Stimulated activated CD4-positive, alpha-beta T cell treated with anti-CD3 and anti-CD28 coated beads, Interleukin-15, amount 100 ng/mL, for 1 hour (primary cell): Measurements from ENCODE around the gene ACSF2.

Experiments used
- DNase-seq, 2 donors: peaks; one replicate each; pipeline ENCODE4 v3.0.0-alpha.2; 2020; ENCODE audit warnings: low read depth in 1 of 2, low spot score in 1 of 2

ACSF2 gene

GRCh38 chr17:50521514-50521913 lies 95.5 kb downstream of the ACSF2 start:
- DNase-seq = no peak

- DNase-seq = no peak
Measured at GRCh38 chr17:50522766-50523165, 96.7 kb downstream of the ACSF2 start.

- DNase-seq = no peak
Measured at GRCh38 chr17:50523208-50523607, 97.2 kb downstream of the ACSF2 start.
